HEK293T (cell line): ENCODE data around the gene DENND2A.

ENCODE experiments used
- CTCF ChIA-PET: fragments of 350-600 bp; formaldehyde crosslinking; extraction: SDS; loops from one replicate; lab custom pipeline; 2021; ENCODE audit warnings: antibody characterized with exemption, inconsistent platforms; lab: Yijun Ruan, JAX
- POLR2A ChIA-PET: fragments of 350-600 bp; formaldehyde crosslinking; extraction: SDS; loops from one replicate; lab custom pipeline; 2020; ENCODE audit warnings: antibody characterized with exemption, inconsistent platforms; lab: Yijun Ruan, JAX
- DNase-seq: peaks from one replicate; pipeline ENCODE4 v3.0.0; 2012; ENCODE audit warnings: mixed read lengths; ENCODE audit errors: extremely low spot score
- ARNT ChIP-seq: fragments of 450-650 bp; IDR thresholded peaks from 2 replicates; pipeline ENCODE4 v1.6.1; 2017; ENCODE audit warnings: mild to moderate bottlenecking
- BHLHE40 ChIP-seq: fragments of 450-650 bp; IDR thresholded peaks from 2 replicates; pipeline ENCODE4 v1.6.1; 2016; ENCODE audit warnings: mild to moderate bottlenecking, moderate library complexity, borderline replicate concordance
- CTBP1 ChIP-seq: fragments of 450-650 bp; IDR thresholded peaks from 2 replicates; pipeline ENCODE4 v1.6.1; 2016; ENCODE audit warnings: borderline replicate concordance
- ELF4 ChIP-seq: fragments of 450-650 bp; IDR thresholded peaks from 2 replicates; pipeline ENCODE4 v1.6.1; 2017; ENCODE audit warnings: antibody characterized with exemption
- FOXA1 ChIP-seq: fragments of 450-650 bp; IDR thresholded peaks from 2 replicates; pipeline ENCODE4 v1.6.1; 2016; ENCODE audit warnings: mild to moderate bottlenecking
- FOXK2 ChIP-seq: fragments of 450-650 bp; IDR thresholded peaks from 2 replicates; pipeline ENCODE4 v1.6.1; 2016; ENCODE audit warnings: mild to moderate bottlenecking
- FOXM1 ChIP-seq: fragments of 450-650 bp; IDR thresholded peaks from 2 replicates; pipeline ENCODE4 v1.6.1; 2017; ENCODE audit warnings: mild to moderate bottlenecking, borderline replicate concordance
- HDGF ChIP-seq: fragments of 450-650 bp; IDR thresholded peaks from 2 replicates; pipeline ENCODE4 v1.6.1; 2017; ENCODE audit warnings: antibody characterized with exemption, borderline replicate concordance
- L3MBTL2 ChIP-seq: fragments of 450-650 bp; conservative IDR thresholded peaks from 2 replicates; pipeline ENCODE4 v1.6.1; 2016; ENCODE audit warnings: mild to moderate bottlenecking
- LEF1 ChIP-seq: fragments of 450-650 bp; IDR thresholded peaks from 2 replicates; pipeline ENCODE4 v1.6.1; 2017; ENCODE audit warnings: mild to moderate bottlenecking, borderline replicate concordance
- NFRKB ChIP-seq: fragments of 450-650 bp; IDR thresholded peaks from 2 replicates; pipeline ENCODE4 v1.6.1; 2016; ENCODE audit warnings: mild to moderate bottlenecking, moderate library complexity
- PKNOX1 ChIP-seq: fragments of 450-650 bp; IDR thresholded peaks from 2 replicates; pipeline ENCODE4 v1.6.1; 2016
- SP1 ChIP-seq: fragments of 450-650 bp; IDR thresholded peaks from 2 replicates; pipeline ENCODE4 v1.6.1; 2017
- SUZ12 ChIP-seq: fragments of 450-650 bp; IDR thresholded peaks from 2 replicates; pipeline ENCODE4 v1.6.1; 2016; ENCODE audit warnings: mild to moderate bottlenecking
- TARDBP ChIP-seq: fragments of 450-650 bp; IDR thresholded peaks from 2 replicates; pipeline ENCODE4 v1.6.1; 2016
- ZNF384 ChIP-seq: fragments of 450-650 bp; IDR thresholded peaks from 2 replicates; pipeline ENCODE4 v1.6.1; 2016

Gene DENND2A

GRCh38 chr7:140484479-140484878, 156.1 kb downstream of the DENND2A start:
- CTCF ChIA-PET, result no interaction called here
- DNase-seq, result no peak
- no peak for TF ChIP-seq SP1
- no peak for TF ChIP-seq BHLHE40
- TF ChIP-seq FOXA1, result no peak
- no peak for TF ChIP-seq CTBP1
- no peak for TF ChIP-seq SUZ12
- TF ChIP-seq ARNT, result no peak
- TF ChIP-seq FOXM1, result no peak
- TF ChIP-seq LEF1, result no peak
- TF ChIP-seq ZNF384, result no peak
- POLR2A ChIA-PET, result no interaction called here

- DNase-seq, result no peak
- POLR2A ChIA-PET, result interaction anchor here (0.7 to 1.6 kb wide), 3 partner anchors 13 to 162 kb away, joined by 3 to 8 read pairs (median 3); partner anchors contain the start of genes DENND2A and SLC37A3
- CTCF ChIA-PET, result interaction anchor here (2.9 kb wide), 1 partner anchor 12 kb away, joined by 16 read pairs; no protein-coding TSS in a partner anchor
- TF ChIP-seq CTBP1 (no peak), PKNOX1 (no peak), TARDBP (no peak), SP1 (no peak), LEF1 (no peak), ARNT (no peak), L3MBTL2 (no peak), ELF4 (no peak)
Measured at GRCh38 chr7:140479739-140480084, 160.9 kb downstream of the DENND2A start.

GRCh38 chr7:140479062-140479738, 161.4 kb downstream of the DENND2A start, which contains the start of gene MKRN1:
MKRN1 (minus strand) TSS chr7:140479505; CDS start chr7:140479344, 161 bp downstream.
- peak; percentile 99 for DNase-seq
- TF ChIP-seq ZNF384, result no peak
- no peak for TF ChIP-seq SUZ12
- no peak for TF ChIP-seq HDGF
- TF ChIP-seq TARDBP, result no peak
- no peak for TF ChIP-seq CTBP1
- no peak for TF ChIP-seq FOXK2
- no peak for TF ChIP-seq PKNOX1
- peak; percentile 83 for TF ChIP-seq ELF4
- TF ChIP-seq FOXA1, result no peak
- no peak for TF ChIP-seq ARNT
- TF ChIP-seq L3MBTL2, result peak; percentile 92
- no peak for TF ChIP-seq LEF1
- TF ChIP-seq SP1, result no peak
- TF ChIP-seq NFRKB, result no peak
- TF ChIP-seq FOXM1, result peak; percentile 55; the same call in 1 of the 2 replicates
- no peak for TF ChIP-seq BHLHE40
- ChIA-PET CTCF (interaction anchor here (1.2 to 2.9 kb wide), 3 partner anchors 13 to 35 kb away, joined by 4 to 16 read pairs (median 4); no protein-coding TSS in a partner anchor), POLR2A (interaction anchor here (0.7 to 1.7 kb wide), 5 partner anchors 13 to 174 kb away, joined by 3 to 8 read pairs (median 6); partner anchors contain the start of genes DENND2A and SLC37A3)

- no peak for TF ChIP-seq FOXA1
- TF ChIP-seq ZNF384, result no peak
- TF ChIP-seq ELF4, result no peak
- no peak for TF ChIP-seq SUZ12
- CTCF ChIA-PET, result interaction anchor here (0.8 to 1.8 kb wide), 6 partner anchors 13 to 175 kb away, joined by 3 to 6 read pairs (median 4); no protein-coding TSS in a partner anchor
- POLR2A ChIA-PET, result interaction anchor here (0.7 to 1.8 kb wide), 9 partner anchors 13 to 301 kb away, joined by 3 to 6 read pairs (median 3); partner anchors contain the start of genes KDM7A and SLC37A3
- peak; percentile 75 for DNase-seq
Measured at GRCh38 chr7:140478246-140479061, 162.2 kb downstream of the DENND2A start.

- CTCF ChIA-PET, result interaction anchor here (0.5 to 3.3 kb wide), 11 partner anchors 13 to 538 kb away, joined by 3 to 13 read pairs (median 4); partner anchors contain the start of gene MRPS33
- DNase-seq, result no peak
- POLR2A ChIA-PET, result interaction anchor here (0.7 to 1.8 kb wide), 2 partner anchors 38 to 41 kb away, joined by 3 to 5 read pairs; no protein-coding TSS in a partner anchor
- no peak for TF ChIP-seq FOXA1
- TF ChIP-seq NFRKB, result no peak
- no peak for TF ChIP-seq LEF1
- no peak for TF ChIP-seq HDGF
- TF ChIP-seq SP1, result no peak
- no peak for TF ChIP-seq ARNT
- TF ChIP-seq ZNF384, result no peak
- TF ChIP-seq CTBP1, result no peak
- TF ChIP-seq L3MBTL2, result no peak
- no peak for TF ChIP-seq SUZ12
- TF ChIP-seq TARDBP, result no peak
- no peak for TF ChIP-seq FOXK2
- no peak for TF ChIP-seq ELF4
- no peak for TF ChIP-seq FOXM1
- TF ChIP-seq PKNOX1, result no peak
Measured at GRCh38 chr7:140476698-140477261, 163.8 kb downstream of the DENND2A start.
